IPS-20b (cell line): Measurements from ENCODE around the gene CD320.
"Not testable (repeated sequence)": the region's sequence is repeated elsewhere in the genome, so short reads cannot be mapped to it uniquely, and the experiment has no call there.

Experiments
- H3K27ac ChIP-seq: one replicate; pipeline ENCODE4 v1.5.1; 2013; ENCODE audit warnings: low read length
- H3K27me3 ChIP-seq: 2 replicates; pipeline ENCODE4 v1.6.1; 2013; ENCODE audit warnings: mild to moderate bottlenecking, low read length, inconsistent platforms; ENCODE audit not compliant: insufficient read depth
- H3K36me3 ChIP-seq: 2 replicates; pipeline ENCODE4 v1.6.1; 2013; ENCODE audit warnings: low read depth, mild to moderate bottlenecking, inconsistent platforms, low read length, moderate library complexity; ENCODE audit not compliant: insufficient read depth
- H3K4me1 ChIP-seq: 2 replicates; pipeline ENCODE4 v1.6.1; 2013; ENCODE audit warnings: mild to moderate bottlenecking, control low read depth, inconsistent platforms, low read length, moderate library complexity; ENCODE audit not compliant: insufficient read depth
- H3K4me3 ChIP-seq: 2 replicates; pipeline ENCODE4 v1.5.1; 2013; ENCODE audit warnings: mild to moderate bottlenecking, low read length, inconsistent platforms
- H3K9ac ChIP-seq: 2 replicates; pipeline ENCODE4 v1.6.1; 2013; ENCODE audit warnings: low read depth, mild to moderate bottlenecking, inconsistent platforms, low read length, moderate library complexity
- H3K9me3 ChIP-seq: 2 replicates; pipeline ENCODE4 v1.6.1; 2013; ENCODE audit warnings: mild to moderate bottlenecking, low read depth, low read length, inconsistent platforms; ENCODE audit not compliant: insufficient read depth

Gene CD320

DNA sequence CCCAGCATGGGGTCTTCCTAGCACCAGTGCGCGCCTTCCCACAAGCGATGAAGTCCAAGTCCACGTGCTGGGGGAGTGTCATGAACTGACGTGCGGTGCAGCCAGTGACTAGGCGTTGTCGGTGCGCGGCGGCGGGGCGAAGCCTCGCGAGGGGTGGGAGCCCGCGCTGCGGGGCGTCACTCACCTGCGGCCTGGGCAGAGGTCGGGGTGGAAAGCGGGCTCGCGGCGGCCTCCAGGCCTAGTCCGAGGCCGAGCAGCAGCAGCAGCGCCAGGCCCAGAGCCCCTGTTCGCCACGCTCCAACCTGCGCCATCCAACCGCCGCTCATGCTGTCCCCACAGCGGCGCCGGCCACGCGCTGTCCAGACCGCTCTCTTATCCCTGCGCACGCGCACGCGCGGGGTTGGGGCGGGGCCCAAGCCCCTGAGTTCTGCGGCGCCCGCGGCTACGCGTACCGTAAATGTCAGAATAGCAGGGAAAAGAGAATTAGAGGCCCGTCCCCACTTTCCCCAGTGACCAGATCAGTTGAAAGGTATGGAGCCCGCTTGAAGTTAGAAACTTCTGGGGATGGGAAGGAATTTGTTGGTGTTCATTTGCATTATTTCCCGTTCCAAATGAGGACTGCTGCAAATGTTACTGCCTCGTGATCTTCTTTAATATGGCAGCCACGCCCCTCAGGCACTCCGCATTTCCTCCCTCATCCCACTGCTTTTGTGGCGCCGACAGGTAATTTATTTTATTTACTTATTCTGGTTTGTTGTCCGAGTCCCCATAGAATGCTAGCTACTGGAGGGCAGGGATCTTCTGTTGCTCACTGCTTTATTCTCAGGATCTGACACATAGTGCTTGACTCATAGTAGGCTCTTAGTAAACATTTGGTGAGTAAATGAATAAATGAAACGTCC lies at the start of gene CD320:
Gene CD320 (minus strand): TSS at position 394 of the 902 bp plus-strand sequence. CDS start 68 bp downstream, at position 326.
- Histone ChIP-seq H3K36me3 (peaks cover 30% of the 10 kb centered on the region), H3K27ac (no peak within 1 kb of the TSS), H3K27me3 (no peaks in the 10 kb centered on the region), H3K4me1 (no peaks in the 10 kb centered on the region), H3K9ac (peak within 1 kb of the TSS; percentile 91), H3K4me3 (peak within 1 kb of the TSS; percentile 92), H3K9me3 (no peaks in the 10 kb centered on the region)

DNA sequence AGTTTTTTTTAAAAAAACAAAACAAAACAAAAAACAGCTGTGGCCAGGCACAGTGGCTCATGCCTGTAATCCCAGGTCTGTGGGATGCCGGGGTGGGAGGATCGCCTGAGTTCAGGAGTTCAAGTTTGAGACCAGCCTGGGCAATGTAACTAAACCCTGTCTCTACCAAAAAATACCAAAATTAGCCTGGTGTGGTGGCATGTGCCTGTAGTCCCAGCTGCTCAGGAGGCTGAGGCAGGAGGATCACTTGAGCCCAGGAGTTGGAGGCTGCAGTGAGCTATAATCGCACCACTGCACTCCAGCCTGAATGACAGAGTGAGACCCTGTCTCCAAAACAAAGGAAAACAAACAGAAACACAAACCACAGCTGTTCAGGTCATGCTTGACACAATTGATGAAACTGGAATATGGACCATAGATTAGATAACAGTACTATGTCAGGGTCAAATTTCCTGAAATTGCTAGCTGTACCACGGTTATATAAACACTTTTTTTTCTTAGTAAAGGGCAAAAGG lies 48.9 kb upstream of the CD320 start:
- Histone ChIP-seq H3K4me3 (no peak overlapping the region), H3K27ac (no peak overlapping the region), H3K36me3 (no peaks in the 10 kb centered on the region), H3K27me3 (peaks cover 5% of the 10 kb centered on the region; the same call in 1 of the 2 replicates), H3K9ac (no peak overlapping the region), H3K4me1 (peaks cover 6% of the 10 kb centered on the region; the same call in 1 of the 2 replicates), H3K9me3 (no peaks in the 10 kb centered on the region)

DNA sequence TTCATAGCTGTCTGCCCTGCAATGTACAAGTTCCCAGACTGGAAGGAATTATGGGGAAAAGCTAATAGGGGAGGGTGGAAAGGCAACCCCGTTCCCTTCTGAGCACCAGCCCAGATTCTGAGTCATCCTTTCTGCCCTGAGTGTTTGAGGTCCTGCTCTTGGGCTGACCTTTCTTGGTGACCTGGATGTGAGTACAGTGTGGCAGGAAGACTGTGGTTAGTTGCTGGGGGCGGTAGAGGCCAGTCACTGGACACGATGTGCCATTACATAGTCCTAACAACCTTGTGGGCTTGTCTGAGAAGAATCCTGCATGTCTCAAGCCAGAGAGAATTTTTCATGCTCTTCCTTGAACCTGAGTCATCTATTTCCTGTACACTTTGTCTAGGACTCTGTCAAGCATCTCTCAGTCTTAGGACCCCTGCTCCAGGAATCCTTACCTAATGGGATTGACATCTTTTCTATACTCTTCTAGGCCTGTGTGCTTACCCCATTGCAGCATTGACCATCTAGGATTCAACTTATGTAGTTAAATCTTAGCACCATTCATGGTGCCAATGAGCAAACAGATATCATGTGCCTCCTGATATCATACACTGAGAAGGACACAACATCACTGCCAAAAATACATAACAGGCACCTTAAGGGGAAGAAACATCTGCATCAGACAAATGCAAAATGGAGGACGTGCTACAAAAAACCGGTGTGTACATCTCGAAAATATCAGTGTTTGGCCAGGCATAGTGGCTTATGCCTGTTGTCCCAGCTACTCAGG lies 47.7 kb upstream of the CD320 start:
- Histone ChIP-seq H3K9me3 (no peaks in the 10 kb centered on the region), H3K36me3 (no peaks in the 10 kb centered on the region), H3K4me3 (no peak overlapping the region), H3K9ac (no peak overlapping the region), H3K27ac (no peak overlapping the region), H3K4me1 (peaks cover 8% of the 10 kb centered on the region; the same call in 1 of the 2 replicates), H3K27me3 (no peaks in the 10 kb centered on the region)

DNA sequence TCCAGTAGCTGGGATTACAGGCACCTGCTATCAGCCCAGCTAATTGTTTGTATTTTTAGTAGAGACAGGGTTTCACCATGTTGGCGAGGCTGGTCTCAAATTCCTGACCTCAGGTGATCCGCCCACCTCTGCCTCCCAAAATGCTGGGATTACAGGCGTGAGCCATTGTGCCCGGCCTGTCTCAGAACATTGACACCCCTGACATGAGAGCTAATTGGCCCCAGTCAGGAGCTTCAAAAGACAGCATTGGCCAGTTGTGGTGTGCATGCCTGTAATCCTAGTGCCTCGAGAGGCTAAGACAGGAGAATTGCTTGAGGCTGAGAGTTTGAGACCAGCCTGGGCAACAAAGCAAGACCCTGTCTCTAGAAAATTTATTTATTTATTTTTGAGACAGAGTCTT lies 44.7 kb upstream of the CD320 start:
- not testable (repeated sequence) for H3K4me1 ChIP-seq, H3K9me3 ChIP-seq, H3K27ac ChIP-seq, H3K27me3 ChIP-seq, H3K36me3 ChIP-seq, H3K9ac ChIP-seq
- H3K4me3 ChIP-seq, result peak overlapping the region; percentile 58; the same call in 1 of the 2 replicates

DNA sequence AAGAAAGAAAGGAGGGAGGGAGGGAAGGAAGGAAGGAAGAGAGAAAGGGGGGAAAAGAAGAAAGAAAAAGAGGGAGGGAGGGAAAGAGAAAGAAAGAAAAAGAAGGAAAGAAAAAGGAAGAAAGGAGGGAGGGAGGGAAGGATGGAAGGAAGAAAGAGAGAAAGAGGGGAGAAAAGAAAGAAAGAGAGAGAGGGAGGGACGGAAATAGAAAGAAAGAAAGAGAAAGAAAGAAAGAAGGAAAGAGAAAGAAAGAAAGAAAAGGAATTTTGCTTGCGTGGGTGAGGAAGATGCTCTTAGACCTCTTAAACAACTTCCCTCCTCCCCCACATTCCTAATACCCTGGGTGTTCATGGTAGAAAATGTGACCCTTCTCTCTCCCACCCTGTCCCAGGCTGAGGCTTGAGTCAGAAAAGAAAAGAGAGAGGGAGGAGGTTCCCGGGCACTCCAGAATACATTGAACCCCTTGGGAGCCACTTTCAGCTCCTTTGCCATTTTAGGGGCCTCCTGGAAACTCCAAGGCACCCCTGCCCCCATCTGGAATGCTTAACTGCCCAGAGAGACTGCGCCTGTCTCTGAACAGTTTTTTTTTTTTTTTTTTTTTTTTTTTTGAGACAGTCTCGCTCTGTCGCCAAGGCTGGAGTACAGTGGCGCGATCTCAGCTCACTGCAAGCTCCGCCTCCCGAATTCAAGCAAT lies 44.1 kb upstream of the CD320 start:
- Histone ChIP-seq H3K9ac (peak overlapping the region; percentile 51; the same call in 1 of the 2 replicates), H3K27me3 (no peaks in the 10 kb centered on the region), H3K9me3 (no peaks in the 10 kb centered on the region), H3K36me3 (no peaks in the 10 kb centered on the region), H3K4me1 (peaks cover 8% of the 10 kb centered on the region; the same call in 1 of the 2 replicates), H3K27ac (no peak overlapping the region), H3K4me3 (peak overlapping the region; percentile 58)

DNA sequence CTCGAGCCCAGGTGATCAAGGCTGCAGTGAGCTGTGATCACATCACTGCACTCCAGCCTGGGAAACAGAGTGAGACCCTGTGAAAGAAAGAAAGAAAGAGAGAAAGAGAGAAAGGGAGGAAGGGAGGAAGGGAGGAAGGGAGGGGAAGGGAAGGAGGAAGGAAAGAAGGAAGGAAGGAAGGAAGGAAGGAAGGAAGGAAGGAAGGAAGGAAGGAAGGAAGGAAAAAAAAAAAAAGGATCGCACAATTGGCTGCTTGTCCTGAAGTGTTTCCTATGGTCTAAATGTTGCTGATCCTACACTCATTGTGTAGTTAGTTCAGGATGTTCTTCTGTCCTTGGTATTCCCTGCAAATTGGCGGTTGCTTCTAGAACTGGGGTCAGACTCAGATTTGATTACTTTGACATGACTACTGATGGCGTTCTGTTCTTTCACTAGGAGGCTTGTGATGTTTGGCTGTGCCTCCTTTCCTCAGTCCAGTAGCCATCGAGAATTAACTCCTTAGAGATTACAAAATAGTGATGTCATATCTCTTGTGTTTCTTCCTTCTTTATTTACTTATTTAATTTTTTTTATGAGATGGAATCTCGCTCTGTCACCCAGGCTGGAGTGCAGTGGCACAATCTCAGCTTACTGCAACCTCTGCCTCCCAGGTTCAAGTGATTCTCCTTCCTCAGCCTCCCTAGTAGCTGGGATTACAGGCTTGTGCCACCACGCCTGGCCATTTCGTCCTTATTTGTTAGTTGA lies 41.6 kb upstream of the CD320 start:
- H3K9ac ChIP-seq, H3K36me3 ChIP-seq, H3K27ac ChIP-seq, H3K9me3 ChIP-seq, H3K4me3 ChIP-seq, H3K27me3 ChIP-seq, H3K4me1 ChIP-seq: not testable (repeated sequence)

DNA sequence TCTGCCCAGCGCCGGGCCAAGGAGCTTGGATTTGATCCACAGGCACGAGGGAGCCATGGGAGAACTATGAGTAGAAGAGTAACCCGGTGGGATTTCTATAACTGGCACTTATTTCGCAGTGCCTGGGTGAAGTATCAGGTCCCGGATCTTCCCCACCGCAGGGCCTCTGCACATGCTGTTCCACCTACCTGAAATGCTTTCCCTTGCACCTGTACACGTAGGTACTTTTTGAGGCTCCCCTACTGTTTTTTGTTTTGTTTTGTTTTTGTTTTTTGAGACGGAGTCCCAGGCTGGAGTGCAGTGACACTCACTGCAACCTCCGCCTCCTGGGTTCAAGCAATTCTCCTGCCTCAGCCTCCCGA lies 35.3 kb upstream of the CD320 start:
- H3K9ac ChIP-seq, result no peak overlapping the region
- H3K36me3 ChIP-seq, result no peaks in the 10 kb centered on the region
- peaks cover 23% of the 10 kb centered on the region for H3K27me3 ChIP-seq
- H3K9me3 ChIP-seq, result no peaks in the 10 kb centered on the region
- H3K4me3 ChIP-seq, result no peak overlapping the region; the same call in 1 of the 2 replicates
- H3K27ac ChIP-seq, result no peak overlapping the region
- no peaks in the 10 kb centered on the region for H3K4me1 ChIP-seq

DNA sequence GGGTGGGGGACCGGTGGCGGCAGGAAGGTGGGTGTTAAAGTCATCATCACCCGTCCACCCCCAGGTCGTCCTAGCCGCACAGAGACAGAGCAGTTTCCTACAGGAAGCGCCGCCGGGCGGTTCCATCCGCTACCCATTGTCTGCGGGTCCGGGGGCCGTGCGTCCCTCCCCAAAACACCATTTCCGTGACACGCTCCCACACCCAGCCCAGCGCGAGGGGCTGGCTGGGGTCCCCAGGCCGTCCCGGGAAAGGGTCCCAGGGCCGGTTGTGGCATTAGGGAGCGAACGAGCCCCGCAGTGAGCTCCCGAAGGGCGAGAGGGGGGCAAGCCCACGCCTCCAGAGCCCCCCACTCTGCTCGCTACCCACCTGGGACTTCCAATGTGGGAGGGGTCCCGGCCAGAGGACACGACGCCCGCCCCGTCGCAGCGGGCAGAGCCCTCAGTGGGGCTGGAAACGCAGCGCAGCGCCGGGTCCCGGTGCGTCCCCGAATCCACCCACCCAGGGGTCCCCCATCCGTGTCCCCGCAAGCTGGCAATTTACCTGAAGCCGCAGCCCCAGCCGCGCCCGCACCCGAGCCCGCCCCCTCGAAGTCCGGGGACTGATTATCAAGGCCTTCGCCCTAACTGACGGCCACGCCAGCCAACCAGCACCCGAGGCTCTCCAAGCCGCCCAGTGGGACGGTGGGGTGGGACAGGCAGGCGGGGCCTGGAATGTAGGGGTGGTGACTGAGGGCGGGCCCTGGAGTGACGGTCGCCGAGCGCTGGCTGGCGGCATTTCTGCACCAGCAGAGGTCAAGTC lies 34.7 kb upstream of the CD320 start, which contains the start of gene KANK3:
Gene KANK3 (minus strand): TSS at position 579 of the 799 bp plus-strand sequence. CDS start 5,434 bp downstream, outside the sequence.
- H3K27me3 ChIP-seq, result peaks cover 23% of the 10 kb centered on the region
- H3K27ac ChIP-seq, result no peak within 1 kb of the TSS
- no peak within 1 kb of the TSS; the same call in 1 of the 2 replicates for H3K9ac ChIP-seq
- no peaks in the 10 kb centered on the region for H3K4me1 ChIP-seq
- peak within 1 kb of the TSS; percentile 71 for H3K4me3 ChIP-seq
- H3K9me3 ChIP-seq, result no peaks in the 10 kb centered on the region
- no peaks in the 10 kb centered on the region for H3K36me3 ChIP-seq

DNA sequence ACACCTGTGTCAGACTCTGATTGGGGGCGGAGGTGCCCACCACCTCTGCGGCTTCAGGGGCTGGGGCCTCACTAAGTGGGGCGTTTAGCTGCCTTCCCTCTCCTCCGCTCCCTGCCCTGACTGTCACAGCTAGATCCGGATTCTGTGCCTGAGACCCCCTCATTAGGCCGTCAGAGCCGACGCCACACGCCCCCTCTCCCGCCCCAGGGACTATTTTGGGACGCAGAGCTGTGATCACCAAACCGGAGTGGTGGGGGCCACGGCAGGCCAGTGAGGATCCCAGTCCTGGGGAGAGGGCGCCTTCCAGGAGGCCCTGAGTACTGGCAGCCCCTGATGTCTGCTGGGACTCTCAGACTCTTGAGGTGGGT lies 34.1 kb upstream of the CD320 start:
- peak overlapping the region; percentile 71; the same call in 1 of the 2 replicates for H3K4me3 ChIP-seq
- no peaks in the 10 kb centered on the region for H3K9me3 ChIP-seq
- H3K36me3 ChIP-seq, result no peaks in the 10 kb centered on the region
- H3K27ac ChIP-seq, result no peak overlapping the region
- H3K4me1 ChIP-seq, result no peaks in the 10 kb centered on the region
- H3K9ac ChIP-seq, result no peak overlapping the region
- peaks cover 23% of the 10 kb centered on the region for H3K27me3 ChIP-seq

DNA sequence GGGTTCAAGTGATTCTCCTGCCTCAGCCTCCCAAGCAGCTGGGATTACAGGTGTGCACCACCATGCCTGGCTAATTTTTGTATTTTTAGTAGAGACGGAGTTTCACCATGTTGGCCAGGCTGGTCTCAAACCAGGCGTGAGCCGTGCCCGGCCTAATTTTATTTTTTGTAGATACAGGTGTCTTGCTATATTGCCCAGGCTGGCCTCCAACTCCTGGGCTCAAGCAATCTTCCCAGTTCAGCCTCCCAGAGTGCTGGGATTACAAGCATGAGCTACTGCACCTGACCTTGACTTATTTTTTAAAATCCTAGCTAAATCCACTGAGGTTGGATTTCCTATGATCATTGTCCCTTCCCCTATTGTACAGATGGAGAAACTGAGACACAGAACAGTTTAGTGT lies 33.3 kb upstream of the CD320 start:
- not testable (repeated sequence) for H3K27ac ChIP-seq, H3K9me3 ChIP-seq, H3K4me1 ChIP-seq, H3K4me3 ChIP-seq, H3K9ac ChIP-seq, H3K36me3 ChIP-seq
- peaks cover 27% of the 10 kb centered on the region for H3K27me3 ChIP-seq
